Measurements from ENCODE around the gene ITSN2. TPM values are rescaled to one million over a fixed set of nuclear protein-coding genes. Genes with fewer than 3 reads are reported as not detected.

ITSN2 gene
- total and polyA plus RNA-seq, 4 donors = 10.1 to 32.4 (median 21.6) TPM

GRCh38 chr2:24191848-24192247, 168.5 kb downstream of the ITSN2 start:
- DNase-seq (ENCODE audit: low spot score) = no peak
- WGBS = 68% methylated on average over 5 of the region's 5 CpGs
- H3K4me1 ChIP-seq (ENCODE audit: control insufficient read depth in 4 of 4, insufficient read depth in 4 of 4, low read length in 3 of 4) = no peaks in the 10 kb centered on the region

More at GRCh38 chr2:24191848-24192247, 168.5 kb downstream of the ITSN2 start:
- H3K4me3 ChIP-seq (ENCODE audit: low read depth in 1 of 3, low read length in 3 of 3) = no peak overlapping the region
- no peaks in the 10 kb centered on the region for H3K9me3 ChIP-seq (ENCODE audit: control insufficient read depth in 4 of 4, low read length in 3 of 4)
- H3K36me3 ChIP-seq (ENCODE audit: control insufficient read depth in 4 of 4, insufficient read depth in 3 of 4, low read depth in 1 of 4, low read length in 3 of 4) = no peaks in the 10 kb centered on the region
- no peak overlapping the region for H3K27ac ChIP-seq (ENCODE audit: low read depth in 1 of 2, low read length in 2 of 2)
- TF ChIP-seq MAX (IDR thresholded peaks at IDR 0.05) (no peak), ZBTB33 (IDR thresholded peaks at IDR 0.05) (no peak), FOXA2 (IDR thresholded peaks at IDR 0.05) (no peak), FOXA1 (IDR thresholded peaks at IDR 0.05) (no peak), CTCF (IDR thresholded peaks at IDR 0.05; ENCODE audit: low read depth, low read length, missing input control) (no peak), EGR1 (IDR thresholded peaks at IDR 0.05; ENCODE audit: low read depth in 2 of 2) (no peak), HNF4G (IDR thresholded peaks at IDR 0.05) (no peak), YY1 (IDR thresholded peaks at IDR 0.05) (no peak), HNF4A (conservative IDR thresholded peaks at IDR 0.05) (no peak), SP1 (IDR thresholded peaks at IDR 0.05) (no peak), GABPA (IDR thresholded peaks at IDR 0.05 in 1 of 2, conservative IDR thresholded peaks at IDR 0.05 in 1 of 2) (no peak), ATF3 (IDR thresholded peaks at IDR 0.05) (no peak), NR2F2 (IDR thresholded peaks at IDR 0.05) (no peak), REST (IDR thresholded peaks at IDR 0.05) (no peak), RXRA (IDR thresholded peaks at IDR 0.05) (no peak), RAD21 (IDR thresholded peaks at IDR 0.05) (no peak), JUND (IDR thresholded peaks at IDR 0.05) (no peak), TAF1 (conservative IDR thresholded peaks at IDR 0.05) (no peak)
- H3K27me3 ChIP-seq (ENCODE audit: control insufficient read depth in 4 of 4, insufficient read depth in 4 of 4, low read length in 3 of 4) = no peaks in the 10 kb centered on the region
- H3K9ac ChIP-seq (ENCODE audit: low read depth in 1 of 2, low read length in 2 of 2) = no peak overlapping the region
